Stimulated activated CD4-positive, alpha-beta T cell treated with anti-CD3 and anti-CD28 coated beads, Interleukin-12 subunit alpha, Interleukin-12 subunit beta, amount 100 ng/mL, for 48 hours (primary cell): ENCODE results near the gene RAPGEF5.

ENCODE experiments used
- DNase-seq, 3 donors: peaks; one replicate each; pipeline ENCODE4 v3.0.0-alpha.2; 2020; ENCODE audit warnings: low read depth in 2 of 3, low spot score in 1 of 3

Gene RAPGEF5

GRCh38 chr7:22269963-22270362 lies 87.0 kb downstream of the RAPGEF5 start:
- no peak for DNase-seq

- no peak for DNase-seq
Measured at GRCh38 chr7:22268884-22269421, 88.0 kb downstream of the RAPGEF5 start.

- DNase-seq = no peak
Measured at GRCh38 chr7:22267930-22268615, 88.9 kb downstream of the RAPGEF5 start.

GRCh38 chr7:22262538-22262937 lies 94.4 kb downstream of the RAPGEF5 start:
- no peak for DNase-seq

- no peak for DNase-seq
Measured at GRCh38 chr7:22256541-22257096, 100.3 kb downstream of the RAPGEF5 start.

- no peak for DNase-seq
Measured at GRCh38 chr7:22255834-22256233, 101.1 kb downstream of the RAPGEF5 start.

- no peak for DNase-seq
Measured at GRCh38 chr7:22255342-22255741, 101.6 kb downstream of the RAPGEF5 start.

- DNase-seq = no peak
Measured at GRCh38 chr7:22252936-22253536, 103.9 kb downstream of the RAPGEF5 start.

- no peak for DNase-seq
Measured at GRCh38 chr7:22252016-22252415, 104.9 kb downstream of the RAPGEF5 start.

GRCh38 chr7:22251281-22251680 lies 105.7 kb downstream of the RAPGEF5 start:
- DNase-seq = no peak

- DNase-seq = no peak
Measured at GRCh38 chr7:22250390-22250789, 106.6 kb downstream of the RAPGEF5 start.

- no peak for DNase-seq
Measured at GRCh38 chr7:22248111-22248809, 108.7 kb downstream of the RAPGEF5 start.

- no peak for DNase-seq
Measured at GRCh38 chr7:22241805-22242390, 115.1 kb downstream of the RAPGEF5 start.

GRCh38 chr7:22240904-22241571 lies 115.9 kb downstream of the RAPGEF5 start:
- DNase-seq = no peak

- DNase-seq = no peak
Measured at GRCh38 chr7:22238354-22239311, 118.3 kb downstream of the RAPGEF5 start.

- no peak for DNase-seq
Measured at GRCh38 chr7:22235134-22235533, 121.8 kb downstream of the RAPGEF5 start.

- DNase-seq = no peak
Measured at GRCh38 chr7:22234227-22234626, 122.7 kb downstream of the RAPGEF5 start.

- no peak for DNase-seq
Measured at GRCh38 chr7:22231806-22232205, 125.1 kb downstream of the RAPGEF5 start.

- DNase-seq = no peak
Measured at GRCh38 chr7:22231141-22231540, 125.8 kb downstream of the RAPGEF5 start.

- no peak for DNase-seq
Measured at GRCh38 chr7:22230238-22230637, 126.7 kb downstream of the RAPGEF5 start.
